B cell (primary cell): ENCODE measurements around the gene RAPGEF5. TPM values are rescaled to one million over a fixed set of nuclear protein-coding genes. Genes with fewer than 3 reads are reported as not detected.

ENCODE experiments used
- ATAC-seq: fragments of 200-7000 bp; cut with Tn5 transposase; one replicate; pipeline ENCODE4 v1.10.0; 2021; ENCODE audit warnings: low read depth, mild to moderate bottlenecking, moderate number of reproducible peaks, moderate library complexity
- CTCF ChIA-PET: fragments of 350-600 bp; sonication (Branson Sonifier 250); formaldehyde crosslinking; loops from one replicate; lab custom pipeline; 2021; ENCODE audit warnings: antibody characterized with exemption, inconsistent platforms; lab: Charles Lee
- POLR2A ChIA-PET: fragments of 350-600 bp; sonication (Branson Sonifier 250); formaldehyde crosslinking; loops from one replicate; lab custom pipeline; 2021; ENCODE audit warnings: antibody characterized with exemption; lab: Charles Lee
- DNase-seq: peaks from one replicate; pipeline ENCODE4 v3.0.0; 2013
- H2AFZ ChIP-seq: 2 replicates; pipeline ENCODE4 v1.6.1; 2012; ENCODE audit warnings: mild to moderate bottlenecking, low read depth, low read length; ENCODE audit not compliant: insufficient read depth, poor library complexity, severe bottlenecking
- H3K27ac ChIP-seq, 2 donors: 1 replicate in 1 of 2; 2 replicates in 1 of 2; pipeline ENCODE4 v1.5.1; 2012 to 2013; ENCODE audit warnings: low read length in 2 of 2, mild to moderate bottlenecking in 2 of 2, moderate library complexity in 1 of 2
- H3K27me3 ChIP-seq, 4 experiments: fragments of 200-600 bp in 1 of 4; sonication (generic) in 1 of 4; replicated peaks in 1 of 4; 1 replicate in 2 of 4; 2 replicates in 2 of 4; pipeline versions ENCODE4 v1.6.1 to v1.7.0; 2013 to 2016; ENCODE audit warnings: low read length in 3 of 4, mild to moderate bottlenecking in 2 of 4, mixed read lengths in 1 of 4, moderate library complexity in 1 of 4; ENCODE audit not compliant: insufficient read depth in 4 of 4, control insufficient read depth in 3 of 4; ENCODE audit errors: control extremely low read depth in 1 of 4
- H3K36me3 ChIP-seq, 2 experiments: replicated peaks in 1 of 2; 1 replicate in 1 of 2; 2 replicates in 1 of 2; pipeline versions ENCODE4 v1.6.1 to v1.7.1; 2013; ENCODE audit warnings: low read length in 1 of 2; ENCODE audit not compliant: insufficient read depth in 2 of 2, control insufficient read depth in 1 of 2; ENCODE audit errors: control extremely low read depth in 1 of 2, extremely low read depth in 1 of 2
- H3K4me1 ChIP-seq, 2 donors: fragments of 200-600 bp in 1 of 2; sonication (generic) in 1 of 2; 1 replicate in 1 of 2; 2 replicates in 1 of 2; pipeline versions ENCODE4 v1.5.1 to v1.6.1; 2013 to 2017; ENCODE audit warnings: low read length in 2 of 2; ENCODE audit not compliant: control insufficient read depth in 2 of 2, insufficient read depth in 2 of 2
- H3K4me2 ChIP-seq: replicated peaks from 2 replicates; pipeline ENCODE3; 2012; ENCODE audit warnings: mild to moderate bottlenecking, low read depth, low read length; ENCODE audit not compliant: poor library complexity, severe bottlenecking
- H3K4me3 ChIP-seq, 5 experiments: fragments of 200-600 bp in 1 of 5; sonication (generic) in 1 of 5; 1 replicate in 3 of 5; 2 replicates in 2 of 5; pipeline versions ENCODE4 v1.5.1 to v1.7.0; 2011 to 2016; ENCODE audit warnings: low read length in 4 of 5, mild to moderate bottlenecking in 4 of 5, low read depth in 2 of 5, control low read depth in 1 of 5, moderate library complexity in 1 of 5; ENCODE audit not compliant: insufficient read depth in 1 of 5; ENCODE audit errors: control extremely low read depth in 1 of 5, extremely low read depth in 1 of 5
- H3K79me2 ChIP-seq: fragments of 200-600 bp; sonication (generic); one replicate; pipeline ENCODE4 v1.6.0; 2016; ENCODE audit warnings: low read length; ENCODE audit not compliant: control insufficient read depth, insufficient read depth
- H3K9ac ChIP-seq: fragments of 200-600 bp; sonication (generic); 2 replicates; pipeline ENCODE4 v1.6.1; 2017; ENCODE audit warnings: mild to moderate bottlenecking, low read length, moderate library complexity
- H3K9me3 ChIP-seq, 3 donors: one replicate each; pipeline versions ENCODE4 v1.6.1 to v1.7.1; 2013; ENCODE audit warnings: low read length in 2 of 3; ENCODE audit not compliant: control insufficient read depth in 2 of 3, insufficient read depth in 1 of 3; ENCODE audit errors: control extremely low read depth in 1 of 3
- H4K20me1 ChIP-seq: 2 replicates; pipeline ENCODE4 v1.6.0; 2012; ENCODE audit warnings: mild to moderate bottlenecking, low read length; ENCODE audit not compliant: insufficient read depth, control insufficient read depth, poor library complexity, severe bottlenecking
- H3K27ac Mint-ChIP-seq: one replicate; pipeline ENCODE4 v1.8.0; 2021; ENCODE audit warnings: mixed read lengths
- H3K27me3 Mint-ChIP-seq: one replicate; pipeline ENCODE4 v1.8.0; 2021; ENCODE audit warnings: mixed read lengths
- H3K4me1 Mint-ChIP-seq: one replicate; pipeline ENCODE4 v1.8.0; 2021; ENCODE audit warnings: mixed read lengths
- H3K4me3 Mint-ChIP-seq: one replicate; pipeline ENCODE4 v1.8.0; 2021; ENCODE audit warnings: mixed read lengths
- H3K9me3 Mint-ChIP-seq: one replicate; pipeline ENCODE4 v1.8.0; 2022; ENCODE audit warnings: mixed read lengths; ENCODE audit not compliant: insufficient read depth
- EZH2 ChIP-seq: IDR thresholded peaks from 2 replicates; pipeline ENCODE4 v1.6.1; 2012; ENCODE audit warnings: borderline replicate concordance, low read depth, mild to moderate bottlenecking, moderate library complexity, low read length; ENCODE audit not compliant: insufficient read depth, poor library complexity, severe bottlenecking
- WGBS: methylation state at CpG from one replicate; pipeline ENCODE4 v1.1.5; 2013; ENCODE audit warnings: missing lambda C conversion rate; ENCODE audit not compliant: insufficient coverage; 5-methylcytosine and 5-hydroxymethylcytosine counted together
- intact Hi-C: fragments of 100-400 bp; cut with micrococcal nuclease; formaldehyde crosslinking; loops from one replicate; pipeline ENCODE4 v1.10.0; 2022
- polyA plus RNA-seq: library from polyadenylated mRNA; depleted of rRNA; stranded (reverse); fragments of >200 nt; gene quantifications from 2 replicates; pipeline ENCODE4 v1.2.3, GENCODE V29; 2012
- total RNA-seq, 2 donors: library from RNA; stranded (reverse); fragments of 120-200 nt in 1 of 2; gene quantifications; 1 replicate in 1 of 2; 2 replicates in 1 of 2; pipeline versions ENCODE4 v1.2.3 to v1.2.4, GENCODE V29; 2013 to 2022
- TF ChIP-seq, protein P1 (sequence below): fragments of 200-600 bp; IDR thresholded peaks from one replicate; pipeline ENCODE4 v1.8.0; 2022; ENCODE audit warnings: antibody characterized with exemption, mild to moderate bottlenecking

RAPGEF5 gene
- total and polyA plus RNA-seq, 2 donors (not counting 1 experiment from before 2014, with no cell fraction given) = 1.5 to 37.6 TPM

DNA sequence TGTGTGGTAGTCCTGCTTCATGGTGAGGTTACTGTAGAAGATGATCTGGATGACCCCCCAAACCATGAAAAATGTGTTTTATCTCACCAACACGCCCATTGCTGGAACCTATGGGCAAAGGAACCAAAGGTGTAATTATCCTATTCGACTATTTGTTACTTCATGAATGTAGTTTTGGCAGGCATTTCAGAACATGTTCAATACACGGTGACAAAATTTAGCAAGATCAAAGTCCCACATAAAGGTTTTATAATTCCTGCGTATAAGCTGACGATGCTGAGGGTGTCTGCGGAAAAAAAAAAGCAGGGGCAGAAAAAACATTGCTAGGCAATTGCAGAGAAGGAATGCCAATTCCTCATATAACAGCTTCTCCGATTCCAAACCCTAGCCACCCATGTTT is 13.3 kb downstream of the RAPGEF5 start:
- intact Hi-C loops = no loop called here
- H3K27me3 Mint-ChIP-seq = no peaks in the 10 kb centered on the region

GRCh38 chr7:22343071-22343470 is 13.9 kb downstream of the RAPGEF5 start:
- ATAC-seq (no peak), DNase-seq (no peak)
- ChIA-PET POLR2A (no interaction called here), CTCF (interaction anchor here (0.8 kb wide), 1 partner anchor 35 kb away, joined by 3 read pairs; no protein-coding TSS in a partner anchor)
- intact Hi-C loops = no loop called here
- Mint-ChIP-seq H3K4me1 (peaks cover 20% of the 10 kb centered on the region), H3K27me3 (no peaks in the 10 kb centered on the region), H3K9me3 (no peaks in the 10 kb centered on the region), H3K27ac (no peak overlapping the region), H3K4me3 (no peak overlapping the region)
- Histone ChIP-seq H3K79me2 (peaks cover 26% of the 10 kb centered on the region), H2AFZ (no peak overlapping the region), H3K4me3 (no peak overlapping the region), H3K9me3 (peaks cover 0 to 10% (median 0%) of the 10 kb centered on the region in 3 donors), H3K4me2 (no peak overlapping the region), H3K9ac (no peak overlapping the region), H3K36me3 (no peaks in the 10 kb centered on the region), H3K27ac (no peak overlapping the region), H4K20me1 (no peaks in the 10 kb centered on the region), H3K27me3 (no peaks in the 10 kb centered on the region), H3K4me1 (peaks cover 5 to 8% of the 10 kb centered on the region in 2 donors)
- TF ChIP-seq EZH2 = no peak
- TF ChIP-seq, protein P1, sequence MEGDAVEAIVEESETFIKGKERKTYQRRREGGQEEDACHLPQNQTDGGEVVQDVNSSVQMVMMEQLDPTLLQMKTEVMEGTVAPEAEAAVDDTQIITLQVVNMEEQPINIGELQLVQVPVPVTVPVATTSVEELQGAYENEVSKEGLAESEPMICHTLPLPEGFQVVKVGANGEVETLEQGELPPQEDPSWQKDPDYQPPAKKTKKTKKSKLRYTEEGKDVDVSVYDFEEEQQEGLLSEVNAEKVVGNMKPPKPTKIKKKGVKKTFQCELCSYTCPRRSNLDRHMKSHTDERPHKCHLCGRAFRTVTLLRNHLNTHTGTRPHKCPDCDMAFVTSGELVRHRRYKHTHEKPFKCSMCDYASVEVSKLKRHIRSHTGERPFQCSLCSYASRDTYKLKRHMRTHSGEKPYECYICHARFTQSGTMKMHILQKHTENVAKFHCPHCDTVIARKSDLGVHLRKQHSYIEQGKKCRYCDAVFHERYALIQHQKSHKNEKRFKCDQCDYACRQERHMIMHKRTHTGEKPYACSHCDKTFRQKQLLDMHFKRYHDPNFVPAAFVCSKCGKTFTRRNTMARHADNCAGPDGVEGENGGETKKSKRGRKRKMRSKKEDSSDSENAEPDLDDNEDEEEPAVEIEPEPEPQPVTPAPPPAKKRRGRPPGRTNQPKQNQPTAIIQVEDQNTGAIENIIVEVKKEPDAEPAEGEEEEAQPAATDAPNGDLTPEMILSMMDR = no peak
- WGBS = no CpG with 5 or more reads among the region's 5 CpGs

More for the DNA sequence above, 13.3 kb downstream of the RAPGEF5 start:
- H3K36me3 ChIP-seq = no peaks in the 10 kb centered on the region
- ATAC-seq = no peak
- H3K27ac Mint-ChIP-seq = no peak overlapping the region
- no peaks in the 10 kb centered on the region for H3K9me3 Mint-ChIP-seq
- no peaks in the 10 kb centered on the region for H3K27me3 ChIP-seq
- H3K9me3 ChIP-seq = peaks cover 0 to 10% (median 0%) of the 10 kb centered on the region in 3 donors
- H3K4me3 ChIP-seq = no peak overlapping the region
- WGBS = 90% methylated on average over 5 of the region's 7 CpGs
- H3K4me2 ChIP-seq = no peak overlapping the region
- peaks cover 5 to 8% of the 10 kb centered on the region in 2 donors for H3K4me1 ChIP-seq
- no peak overlapping the region for H3K9ac ChIP-seq
- ChIA-PET CTCF (interaction anchor here (0.8 kb wide), 1 partner anchor 36 kb away, joined by 3 read pairs; no protein-coding TSS in a partner anchor), POLR2A (no interaction called here)
- no peak overlapping the region for H3K27ac ChIP-seq
- H3K4me1 Mint-ChIP-seq = peaks cover 20% of the 10 kb centered on the region
- H3K79me2 ChIP-seq = peaks cover 31% of the 10 kb centered on the region
- H2AFZ ChIP-seq = no peak overlapping the region
- no peak for TF ChIP-seq EZH2
- TF ChIP-seq, protein P1 = no peak
- DNase-seq = no peak
- H3K4me3 Mint-ChIP-seq = no peak overlapping the region
- H4K20me1 ChIP-seq = no peaks in the 10 kb centered on the region
